GM21825 (cell line): ENCODE data around the gene ZDHHC3.
"Not testable (repeated sequence)": the region's sequence is repeated elsewhere in the genome, so short reads cannot be mapped to it uniquely, and the experiment has no call there.

Source experiments
- ATAC-seq: cut with Tn5 transposase; IDR thresholded peaks from one replicate; pipeline ENCODE4 v1.9.1; 2021; ENCODE audit warnings: mild to moderate bottlenecking, moderate library complexity; ENCODE audit not compliant: unreplicated experiment

The ZDHHC3 gene

GRCh38 chr3:44966795-44967278, 9.1 kb downstream of the ZDHHC3 start:
- ATAC-seq, result no peak

- ATAC-seq, result no peak
These were observed 10.8 kb downstream of the ZDHHC3 start for GRCh38 chr3:44965165-44965564.

- no peak for ATAC-seq
These were observed 12.2 kb downstream of the ZDHHC3 start for GRCh38 chr3:44963571-44964325.

GRCh38 chr3:44962621-44963393, 13.2 kb downstream of the ZDHHC3 start:
- no peak for ATAC-seq

GRCh38 chr3:44961888-44962287, 14.1 kb downstream of the ZDHHC3 start:
- ATAC-seq, result no peak

GRCh38 chr3:44960387-44961026, 15.5 kb downstream of the ZDHHC3 start:
- ATAC-seq, result no peak

GRCh38 chr3:44958386-44958785, 17.6 kb downstream of the ZDHHC3 start:
- ATAC-seq, result no peak

GRCh38 chr3:44957986-44958385, 18.0 kb downstream of the ZDHHC3 start:
- ATAC-seq, result no peak

GRCh38 chr3:44955917-44956316, 20.1 kb downstream of the ZDHHC3 start:
- no peak for ATAC-seq

GRCh38 chr3:44954962-44955361, 21.0 kb downstream of the ZDHHC3 start:
- no peak for ATAC-seq

GRCh38 chr3:44954304-44954703, 21.7 kb downstream of the ZDHHC3 start:
- no peak for ATAC-seq

GRCh38 chr3:44952689-44953088, 23.3 kb downstream of the ZDHHC3 start:
- ATAC-seq, result no peak

- no peak for ATAC-seq
These were observed 25.7 kb downstream of the ZDHHC3 start for GRCh38 chr3:44950275-44950734.

- ATAC-seq, result not testable (repeated sequence)
These were observed 26.2 kb downstream of the ZDHHC3 start for GRCh38 chr3:44949770-44950169.

- ATAC-seq, result no peak
These were observed 27.7 kb downstream of the ZDHHC3 start for GRCh38 chr3:44948239-44948638.

- no peak for ATAC-seq
These were observed 33.6 kb downstream of the ZDHHC3 start for GRCh38 chr3:44942202-44942921.

GRCh38 chr3:44939581-44940036, 36.4 kb downstream of the ZDHHC3 start:
- ATAC-seq, result no peak

- no peak for ATAC-seq
These were observed 42.7 kb downstream of the ZDHHC3 start for GRCh38 chr3:44932986-44933944.

- no peak for ATAC-seq
These were observed 43.7 kb downstream of the ZDHHC3 start for GRCh38 chr3:44932271-44932670.

- no peak for ATAC-seq
These were observed 44.2 kb downstream of the ZDHHC3 start for GRCh38 chr3:44931791-44932190.
